NCI-H82 (cell line): ENCODE data around the gene ABCC8.

ENCODE experiments used
- DNase-seq: peaks from one replicate; lab custom pipeline; 2025; lab: John Stamatoyannopoulos, UW

ABCC8 gene

DNA sequence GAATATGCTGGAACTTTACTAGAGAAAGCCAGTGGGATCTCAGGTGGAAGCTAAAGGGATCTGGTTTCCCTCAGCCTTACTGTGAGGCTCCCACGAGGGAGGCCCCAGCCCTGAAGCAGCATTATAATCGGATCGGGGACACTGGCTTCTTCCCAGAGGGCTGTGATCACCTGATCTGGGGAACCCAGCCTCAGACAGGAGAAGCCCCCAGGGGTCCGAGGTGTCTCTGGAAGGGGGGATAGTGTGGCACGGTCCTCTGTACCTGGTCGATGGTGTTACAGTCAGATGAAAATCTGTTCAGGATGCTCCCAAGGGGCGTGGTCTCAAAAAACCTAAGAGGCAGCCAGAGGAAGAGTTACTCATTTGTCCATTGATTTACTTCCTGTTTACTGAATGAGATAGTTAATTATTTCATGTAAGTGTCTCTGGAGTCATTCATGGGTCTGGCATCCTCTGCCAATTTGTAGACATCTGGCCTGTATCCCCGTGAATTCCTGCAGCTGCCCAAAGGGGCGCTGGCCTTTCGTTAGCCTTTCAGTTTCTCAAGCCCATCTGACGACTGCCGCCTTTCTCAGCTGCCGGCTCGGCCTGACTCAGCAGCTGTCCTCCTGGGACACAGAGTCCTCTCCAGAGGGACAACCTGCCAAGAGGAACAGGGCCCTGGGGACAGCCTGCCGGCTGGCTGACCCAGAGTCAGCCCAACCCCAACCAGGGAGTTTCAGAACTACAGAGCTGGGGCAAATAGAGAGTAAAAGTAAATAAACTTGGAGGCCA, 71.2 kb downstream of the ABCC8 start:
- DNase-seq, result peak; percentile 59

DNA sequence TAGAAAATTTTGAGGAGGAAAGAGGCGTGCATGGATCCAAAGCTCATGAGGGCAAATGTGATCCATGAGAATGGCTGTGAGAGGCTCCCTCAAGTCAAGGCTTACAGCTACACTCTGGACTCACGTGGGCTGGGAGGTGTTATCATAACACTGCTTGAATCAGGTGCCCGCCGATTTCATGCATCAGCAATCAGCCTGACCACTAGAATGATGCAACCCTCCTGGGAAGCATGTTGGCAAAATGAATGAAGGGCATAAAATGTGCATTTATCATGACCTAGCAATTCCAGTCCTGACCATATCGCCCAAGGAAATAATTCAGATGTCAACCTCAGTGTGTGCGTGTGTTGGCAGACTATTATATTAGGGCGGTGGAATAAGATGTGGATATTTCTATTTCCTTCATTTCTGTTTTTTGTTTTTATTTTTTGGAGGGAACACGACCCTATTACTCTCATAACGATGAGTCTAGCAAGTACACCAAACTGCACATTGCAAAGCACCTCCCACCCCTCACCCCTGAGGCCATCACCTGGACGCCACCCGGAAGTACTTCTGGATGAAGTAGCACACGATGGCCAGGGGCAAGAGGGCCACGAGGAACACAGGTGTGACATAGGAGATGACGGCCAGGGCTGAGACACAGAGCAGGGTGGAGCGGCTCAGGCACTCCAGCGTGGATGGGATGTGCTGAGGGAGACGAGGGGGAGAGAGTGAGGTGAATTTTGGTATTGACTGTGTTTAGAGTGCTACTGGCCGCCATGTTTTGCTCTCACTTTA, 72.5 kb downstream of the ABCC8 start:
- DNase-seq, result no peak

DNA sequence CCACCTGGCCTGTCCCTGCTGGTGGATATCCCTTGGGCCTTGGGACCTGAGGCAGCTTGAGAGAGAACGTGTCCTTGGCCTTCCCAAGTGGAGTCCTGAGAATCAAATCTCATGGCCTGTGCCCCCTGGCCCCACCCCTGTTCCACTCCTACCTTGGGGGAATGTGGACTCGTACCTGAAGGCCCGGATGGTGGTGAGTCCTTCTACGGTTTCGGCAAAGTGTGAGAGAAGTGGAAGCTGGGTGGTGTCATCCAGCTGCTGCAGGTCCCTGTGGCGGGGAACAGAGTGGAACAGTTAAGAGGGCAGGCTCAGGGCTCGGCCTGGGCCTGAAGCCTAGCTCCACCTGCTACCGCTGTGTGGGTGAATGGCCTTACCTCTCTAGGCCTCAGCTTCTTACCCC, 74.2 kb downstream of the ABCC8 start:
- no peak for DNase-seq

DNA sequence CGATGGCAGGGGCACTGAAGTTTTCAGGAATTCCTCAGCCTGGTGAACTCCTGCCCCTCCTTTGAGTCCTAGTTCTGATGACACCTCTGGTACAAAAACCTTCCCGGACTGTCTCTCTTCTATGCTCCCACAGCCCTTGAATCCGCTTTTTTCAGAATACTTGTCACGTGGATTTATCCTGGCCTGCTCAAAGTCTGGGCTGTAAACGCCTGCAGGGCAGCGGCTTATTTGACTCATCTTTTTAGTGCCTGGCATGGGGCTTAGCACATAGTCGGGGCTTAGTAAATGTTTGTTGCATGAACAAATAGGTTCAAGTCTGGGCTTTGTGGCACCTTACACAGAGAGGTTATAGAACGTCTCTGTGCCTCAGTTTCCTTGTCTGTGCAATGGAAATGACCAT, 74.8 kb downstream of the ABCC8 start:
- no peak for DNase-seq

DNA sequence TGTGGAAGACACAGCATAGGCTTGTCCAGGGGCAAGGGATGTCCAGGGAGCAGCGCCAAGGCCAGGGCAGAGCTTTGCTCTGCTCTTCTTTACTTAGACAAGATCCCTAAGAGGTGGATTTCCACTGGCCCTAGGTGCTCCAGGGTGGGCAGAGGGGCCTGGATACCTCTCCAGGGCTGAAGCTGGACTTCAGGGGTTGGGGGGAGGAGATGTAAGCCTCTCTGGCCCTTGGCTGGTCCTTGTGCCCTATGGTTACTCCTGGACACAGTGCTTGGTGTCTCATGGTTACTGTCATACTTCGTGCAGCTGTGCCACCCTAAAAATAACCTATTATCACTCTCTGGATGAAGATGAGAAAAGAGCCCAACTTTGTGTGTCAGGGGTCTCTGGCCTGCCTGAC, 75.3 kb downstream of the ABCC8 start:
- no peak for DNase-seq

DNA sequence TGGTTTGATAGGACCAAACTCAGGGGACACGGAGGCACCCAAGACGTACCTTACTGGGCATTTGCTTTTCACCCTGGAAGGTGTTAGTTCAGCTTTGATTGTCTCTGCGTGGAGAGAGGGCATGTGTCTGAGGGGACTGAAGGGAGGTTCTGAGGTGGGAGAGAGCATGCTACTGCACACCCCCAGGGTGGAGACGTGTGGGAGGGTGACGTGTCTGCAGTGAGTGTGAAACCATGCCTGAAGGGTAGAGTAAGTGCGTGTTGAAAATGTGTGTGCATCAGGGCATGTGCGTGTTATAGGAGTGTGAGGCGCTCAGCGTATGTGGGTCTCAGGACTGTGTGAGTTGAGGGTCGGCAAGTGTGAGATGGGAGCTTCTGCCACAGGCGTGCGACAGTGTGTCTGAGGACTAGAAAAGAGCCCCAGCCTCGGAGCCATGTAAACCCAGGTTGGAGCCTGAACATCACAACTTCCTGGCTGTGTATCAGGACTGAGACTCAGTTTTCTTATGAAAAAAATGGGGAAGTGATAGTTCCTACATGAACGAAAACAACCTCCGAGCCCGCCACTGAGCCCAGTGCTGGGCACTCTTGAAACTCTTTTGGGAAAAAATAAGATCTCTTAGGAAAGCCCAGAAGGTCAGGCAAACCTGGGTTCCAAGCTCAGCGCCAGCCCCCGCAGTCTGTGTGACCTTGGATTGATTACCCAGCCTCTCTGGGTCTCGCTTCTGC, 76.4 kb downstream of the ABCC8 start:
- no peak for DNase-seq

DNA sequence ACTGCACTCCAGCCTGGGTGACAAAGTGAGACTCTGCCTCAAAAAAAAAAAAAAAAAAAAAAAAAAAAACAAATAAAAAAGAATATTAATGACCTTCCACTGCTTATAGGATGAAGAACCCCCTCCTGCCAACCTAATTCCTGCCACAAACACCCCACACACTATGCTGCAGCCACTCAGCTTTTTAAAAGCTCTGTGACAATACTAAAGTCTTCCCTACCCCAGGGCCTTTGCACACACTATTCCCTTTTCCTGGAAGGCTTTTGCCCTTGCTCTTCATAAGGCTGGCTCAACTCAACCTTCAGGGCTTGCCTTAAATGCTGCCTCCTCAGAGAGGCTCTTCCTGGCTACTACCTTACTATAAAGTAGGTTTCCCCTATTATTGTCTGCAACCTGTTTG, 77.4 kb downstream of the ABCC8 start:
- no peak for DNase-seq

DNA sequence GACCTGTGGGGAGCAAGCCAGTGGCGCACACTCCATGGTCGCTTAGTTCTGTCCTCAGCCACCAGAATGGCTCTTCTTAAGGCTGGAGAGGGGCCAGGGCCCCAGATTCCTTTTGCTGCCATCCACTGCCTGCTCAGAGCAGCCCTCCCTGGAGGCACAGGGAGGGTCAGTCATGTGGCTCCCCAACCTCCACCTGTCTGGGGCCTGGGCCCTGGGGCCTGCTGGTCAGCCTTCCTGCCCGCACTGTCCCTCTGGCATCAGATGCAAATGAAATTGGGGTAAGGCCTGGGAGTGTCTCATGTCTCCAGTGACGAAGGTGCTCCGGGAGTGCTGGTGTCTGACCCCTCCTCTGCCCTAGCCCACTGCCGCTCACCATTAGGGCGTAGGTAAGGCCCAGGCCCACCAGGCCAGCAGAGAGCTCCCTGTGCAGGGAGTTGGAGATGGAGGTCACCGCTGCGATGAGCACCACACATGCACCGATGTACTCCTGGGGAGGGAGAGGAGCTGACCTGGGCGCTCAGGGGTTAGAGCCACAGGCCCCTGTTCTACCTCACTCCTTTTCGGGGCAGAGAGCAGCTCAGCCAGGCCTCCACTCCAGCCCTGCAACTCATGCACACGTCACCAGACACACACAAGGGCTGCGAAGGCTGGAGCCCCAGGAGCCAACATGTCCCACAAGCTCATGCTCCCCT, 79.2 kb downstream of the ABCC8 start:
- no peak for DNase-seq

DNA sequence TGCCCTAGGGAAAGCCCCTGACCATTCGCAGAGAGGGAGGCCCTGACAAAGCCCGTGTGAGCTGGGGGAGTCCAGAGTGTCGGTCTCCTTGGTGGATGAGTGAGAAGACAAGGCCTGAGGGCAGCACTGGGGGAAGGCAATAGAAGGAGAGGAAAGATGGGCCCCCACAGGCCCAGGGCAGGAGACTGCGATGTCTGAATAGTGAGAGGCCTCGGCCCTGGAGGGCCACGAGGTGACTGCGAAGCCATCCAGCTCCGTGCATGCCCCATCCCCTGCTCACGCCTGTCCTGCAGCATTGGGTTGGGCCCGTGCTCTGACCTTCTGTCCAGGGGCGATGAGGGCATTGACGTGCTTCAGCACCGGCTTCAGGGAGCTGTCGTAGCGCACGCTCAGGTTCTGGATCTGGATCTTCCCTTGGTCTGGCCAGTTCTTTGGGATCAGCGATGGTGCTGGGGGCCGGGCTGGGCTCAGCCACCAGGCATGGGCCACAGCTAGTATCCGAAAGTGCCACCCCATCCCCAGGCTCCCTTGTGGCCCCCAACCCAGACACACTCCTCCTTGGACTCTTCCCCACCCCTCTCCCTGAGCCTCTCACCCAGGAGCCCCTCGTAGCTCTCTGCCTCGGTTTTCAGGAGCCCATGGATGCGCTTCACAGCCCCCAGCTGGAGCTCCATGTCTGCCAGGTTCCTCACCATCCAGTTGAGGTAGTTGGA, 79.9 kb downstream of the ABCC8 start:
- no peak for DNase-seq

DNA sequence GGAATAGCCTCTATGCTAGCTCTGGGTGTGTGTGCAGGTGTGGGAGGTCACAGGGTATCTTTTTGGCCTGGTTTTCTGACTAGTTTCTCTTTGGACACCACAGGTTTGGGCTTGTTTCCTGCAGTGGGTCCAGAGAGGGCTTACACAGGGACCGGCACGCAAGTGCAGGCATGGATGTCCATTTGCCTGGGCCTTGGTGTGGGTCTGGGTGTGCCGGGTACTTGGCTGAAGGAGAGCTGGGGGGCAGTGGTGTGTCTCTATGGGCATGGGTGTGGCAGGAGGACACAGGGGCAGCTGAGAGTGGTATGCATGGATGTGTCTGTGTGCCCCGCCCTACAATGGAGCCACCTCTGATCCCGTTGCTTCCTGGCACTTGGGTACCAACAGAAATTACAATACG, 80.7 kb downstream of the ABCC8 start:
- no peak for DNase-seq

DNA sequence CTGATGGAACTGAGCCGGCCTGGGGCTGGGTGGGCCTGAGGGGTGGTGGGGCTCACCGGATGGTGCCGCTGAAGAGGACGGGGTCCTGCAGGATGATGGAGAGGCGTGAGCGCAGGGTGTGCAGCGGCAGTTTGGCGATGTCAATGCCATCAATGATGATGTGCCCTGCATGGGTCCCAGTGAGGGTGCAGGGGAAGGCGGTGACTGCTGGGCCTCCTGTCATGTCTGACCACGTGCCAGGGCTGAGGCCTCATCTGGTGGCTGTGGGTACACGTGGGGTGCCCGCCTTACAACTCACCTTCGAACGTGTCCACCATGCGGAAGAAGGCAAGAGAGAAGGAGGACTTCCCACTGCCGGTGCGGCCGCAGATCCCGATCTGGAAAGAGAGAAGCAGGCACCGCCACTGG, 81.1 kb downstream of the ABCC8 start:
- DNase-seq, result no peak

DNA sequence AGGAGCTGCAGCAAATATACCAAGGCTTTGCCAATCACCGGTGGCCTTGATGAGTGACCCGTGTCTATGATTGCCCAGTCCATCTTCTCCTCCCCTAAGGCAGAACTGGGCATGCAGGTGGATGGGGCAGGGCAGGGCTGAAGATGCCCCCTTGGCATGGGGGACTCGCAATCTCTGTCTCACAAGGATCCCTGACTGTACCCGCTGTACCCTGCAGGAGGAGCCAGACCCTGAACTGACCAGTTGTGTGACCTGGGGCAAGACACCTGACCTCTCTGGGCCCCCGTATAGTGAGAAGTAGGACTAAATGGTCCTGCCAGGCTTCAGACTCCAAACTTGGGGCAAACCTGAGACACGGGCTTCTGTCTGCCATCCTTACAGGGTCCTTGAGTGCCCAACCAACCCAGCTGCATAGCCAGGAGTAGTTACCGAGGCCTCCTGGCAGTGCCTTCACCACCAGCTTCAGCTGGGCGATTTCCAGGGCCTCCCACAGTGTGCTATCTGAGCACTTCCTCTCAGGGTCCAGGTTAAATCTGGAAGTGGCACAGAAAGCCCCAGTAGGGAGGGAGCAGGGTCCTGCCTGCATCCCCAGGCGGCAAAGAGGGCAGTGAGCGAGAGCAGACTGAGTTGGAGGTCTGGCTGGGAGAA, 81.8 kb downstream of the ABCC8 start:
- DNase-seq, result no peak

DNA sequence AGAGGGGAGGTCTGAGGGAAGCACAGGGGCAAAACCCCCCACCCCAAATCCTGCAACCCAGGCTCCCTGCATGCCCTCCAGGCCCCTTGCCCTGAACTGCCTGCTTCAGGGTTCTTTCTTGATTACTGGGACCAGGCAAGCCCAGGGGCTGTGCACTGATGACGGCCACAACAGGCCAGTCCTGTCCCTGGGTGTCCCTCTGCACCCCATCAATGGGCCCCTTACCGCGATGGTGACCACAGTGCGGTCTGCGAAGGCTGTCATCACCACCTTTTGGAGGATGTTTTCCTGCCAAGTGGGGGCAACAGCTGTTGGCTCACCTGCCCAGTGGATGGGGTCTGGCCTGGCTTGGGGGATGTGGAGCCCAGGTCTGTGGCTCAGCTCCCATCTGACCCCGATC, 83.2 kb downstream of the ABCC8 start:
- DNase-seq, result no peak

DNA sequence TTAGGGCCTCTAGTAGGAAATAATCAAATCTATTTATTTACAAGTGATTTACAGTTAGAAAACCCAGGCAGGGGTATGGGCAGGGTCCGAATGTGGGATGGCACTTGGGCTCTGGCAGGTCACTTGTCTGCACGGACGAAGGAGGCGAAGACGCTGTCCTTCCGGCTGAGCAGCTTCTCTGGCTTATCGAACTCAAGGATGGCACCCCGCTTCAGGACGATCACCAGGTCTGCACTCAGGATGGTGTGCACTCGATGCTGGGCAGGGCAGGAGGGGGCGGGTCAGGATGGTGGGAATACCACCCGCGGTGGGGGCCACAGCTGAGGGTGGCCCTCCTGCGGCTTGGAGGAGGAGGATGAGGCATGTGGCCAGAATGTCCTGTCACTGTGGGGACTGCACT, 83.8 kb downstream of the ABCC8 start:
- no peak for DNase-seq

DNA sequence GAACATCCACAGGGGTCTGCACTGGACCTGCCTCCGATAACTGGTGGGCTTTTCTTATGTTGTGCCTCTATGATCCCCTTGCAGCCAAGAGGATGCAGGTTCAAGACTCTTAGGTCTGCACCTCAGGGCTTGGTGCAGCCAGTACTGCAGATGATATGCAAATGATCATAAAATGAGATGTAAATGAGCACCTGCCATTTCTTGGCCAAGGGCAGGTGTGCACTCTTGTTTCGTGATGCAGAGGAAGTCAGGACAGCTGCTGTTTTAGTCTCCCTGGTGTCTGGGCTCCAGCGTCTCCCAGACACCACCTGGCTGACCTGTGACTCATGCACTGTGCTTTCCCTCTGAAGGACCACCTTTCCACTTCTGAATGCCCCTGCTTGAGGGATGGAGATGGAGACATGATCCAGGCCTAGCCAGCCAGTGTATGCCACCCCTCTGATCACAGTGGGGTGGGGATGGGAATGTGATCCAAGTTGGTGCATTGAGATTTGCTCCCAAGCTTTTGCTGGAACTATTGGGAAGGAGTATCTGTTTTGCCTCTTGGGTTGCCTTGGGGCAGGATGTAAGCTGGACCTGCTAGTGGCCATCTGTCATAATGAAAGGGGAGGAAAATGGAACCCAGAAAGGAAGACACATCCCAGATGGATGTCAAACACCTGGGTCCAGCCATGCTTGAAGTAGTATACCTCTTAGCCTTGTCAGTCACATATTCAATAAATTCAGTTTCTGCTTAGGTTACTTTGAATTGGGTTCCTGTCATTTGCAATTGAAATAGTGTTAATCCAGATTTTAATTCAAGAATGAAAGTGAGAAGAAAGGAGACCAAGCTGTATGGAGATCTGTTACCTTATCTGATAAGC, 84.9 kb downstream of the ABCC8 start:
- DNase-seq, result peak; percentile 68

DNA sequence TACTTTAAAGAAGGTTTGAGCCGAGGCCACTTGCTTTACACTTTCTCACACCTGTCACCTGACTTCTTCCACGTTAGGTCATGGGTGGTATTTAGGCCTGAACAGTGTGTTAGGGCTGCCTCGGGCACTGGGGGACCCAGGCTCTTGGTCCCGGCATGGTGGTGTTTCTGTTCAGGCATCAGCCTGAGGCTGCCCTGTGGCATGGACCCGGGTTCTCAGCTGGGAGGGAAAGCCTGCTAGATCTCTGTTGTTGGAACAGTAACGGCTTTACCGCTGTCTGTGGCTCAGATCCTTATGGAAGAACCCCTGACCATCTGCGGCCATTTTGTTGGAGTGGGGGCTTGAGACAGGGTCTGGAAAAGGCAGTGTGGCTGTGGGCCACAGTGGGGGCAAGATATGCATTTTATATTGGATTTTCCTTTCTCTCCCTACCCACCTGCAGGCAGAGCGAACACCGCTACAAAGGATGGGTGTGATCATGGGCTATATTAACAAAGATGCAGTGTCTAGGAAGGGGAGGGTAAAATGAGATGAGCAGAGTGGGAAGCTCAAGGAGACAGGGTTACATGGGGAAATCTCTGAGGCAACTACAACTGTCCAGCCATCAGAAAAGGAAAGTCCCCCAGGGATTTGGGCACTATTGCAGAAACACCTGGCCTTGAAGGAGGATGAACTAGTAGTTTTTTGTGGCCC, 86.5 kb downstream of the ABCC8 start:
- peak; percentile 57 for DNase-seq

DNA sequence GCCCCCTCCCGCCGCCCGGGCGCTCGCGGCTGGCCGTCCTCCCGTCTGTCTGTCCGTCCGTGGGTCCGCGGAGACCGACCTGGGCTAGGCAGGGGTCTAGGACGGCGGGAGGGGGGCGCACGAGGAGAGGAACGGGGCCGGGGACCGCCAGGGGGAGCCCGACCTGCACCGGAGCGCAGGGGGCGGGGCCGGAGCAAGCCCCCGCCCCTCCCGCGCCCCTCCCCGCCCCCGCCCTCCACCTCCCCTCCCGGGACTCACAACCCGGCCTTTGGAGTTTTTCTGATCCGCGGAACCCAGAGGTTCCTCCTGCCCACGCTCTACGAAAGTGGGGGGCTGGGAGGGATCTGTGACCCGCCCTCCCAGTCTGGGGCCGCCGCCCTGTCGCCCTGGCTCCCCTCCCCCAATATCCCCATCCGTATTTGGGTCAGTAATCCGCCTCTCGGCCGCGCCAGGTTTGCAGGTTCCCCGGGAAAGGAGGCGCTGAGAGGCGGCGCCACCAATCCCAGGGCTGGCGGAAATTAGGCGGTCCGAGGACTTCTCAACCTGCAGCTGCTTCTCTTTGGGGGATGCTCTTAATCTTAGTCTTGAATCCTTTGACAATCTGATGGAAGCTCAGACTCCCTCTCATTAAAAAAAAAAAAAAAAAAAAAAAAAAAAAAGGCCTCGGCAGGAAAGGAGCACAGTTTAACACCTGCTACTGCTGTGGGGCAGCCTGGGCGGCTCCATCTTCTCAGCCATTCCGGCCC, 87.3 kb downstream of the ABCC8 start:
- peak; percentile 88 for DNase-seq

DNA sequence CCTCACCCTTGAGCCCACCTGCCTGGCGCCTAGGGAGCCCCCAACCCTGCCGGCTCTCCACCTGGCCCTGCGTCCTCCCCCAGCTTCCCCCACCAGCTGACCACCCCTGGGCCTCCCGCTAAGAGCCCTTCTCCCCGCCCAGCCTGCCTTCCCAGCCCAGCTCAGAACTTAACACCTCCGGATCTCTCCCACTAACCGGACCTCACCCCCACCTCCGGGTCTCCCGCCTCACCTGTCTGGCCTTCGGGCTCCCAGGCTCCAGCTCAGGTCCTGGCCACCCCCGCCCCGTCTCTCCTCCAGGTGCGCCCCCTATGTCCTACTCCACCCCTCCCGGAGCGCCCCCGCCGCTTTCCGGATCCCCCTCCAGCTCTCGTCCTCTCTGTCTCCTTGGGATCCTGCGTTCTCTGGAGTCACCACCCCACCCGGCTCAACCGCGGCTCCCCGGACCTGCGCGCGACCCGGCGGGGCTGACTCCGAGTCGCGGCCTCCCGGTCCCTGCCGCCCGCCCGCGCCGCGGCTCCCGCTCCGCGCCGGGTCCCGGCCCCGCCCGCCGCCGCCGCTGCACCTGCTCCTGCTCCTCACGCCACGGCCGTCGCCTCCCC, 87.9 kb downstream of the ABCC8 start, which contains the start of gene KCNJ11:
TSS of gene KCNJ11 (minus strand) at position 51 of the 602 bp plus-strand sequence. CDS start 568 bp downstream, outside the sequence.
- peak; percentile 62 for DNase-seq
